HG03460 (cell line): ENCODE measurements around the gene TCEAL9.
"Not testable (repeated sequence)": the region's sequence is repeated elsewhere in the genome, so short reads cannot be mapped to it uniquely, and the experiment has no call there.

Source experiments
- ATAC-seq: cut with Tn5 transposase; IDR thresholded peaks from one replicate; pipeline ENCODE4 v1.9.1; 2021; ENCODE audit not compliant: unreplicated experiment

The TCEAL9 gene, protein sequence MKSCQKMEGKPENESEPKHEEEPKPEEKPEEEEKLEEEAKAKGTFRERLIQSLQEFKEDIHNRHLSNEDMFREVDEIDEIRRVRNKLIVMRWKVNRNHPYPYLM

DNA sequence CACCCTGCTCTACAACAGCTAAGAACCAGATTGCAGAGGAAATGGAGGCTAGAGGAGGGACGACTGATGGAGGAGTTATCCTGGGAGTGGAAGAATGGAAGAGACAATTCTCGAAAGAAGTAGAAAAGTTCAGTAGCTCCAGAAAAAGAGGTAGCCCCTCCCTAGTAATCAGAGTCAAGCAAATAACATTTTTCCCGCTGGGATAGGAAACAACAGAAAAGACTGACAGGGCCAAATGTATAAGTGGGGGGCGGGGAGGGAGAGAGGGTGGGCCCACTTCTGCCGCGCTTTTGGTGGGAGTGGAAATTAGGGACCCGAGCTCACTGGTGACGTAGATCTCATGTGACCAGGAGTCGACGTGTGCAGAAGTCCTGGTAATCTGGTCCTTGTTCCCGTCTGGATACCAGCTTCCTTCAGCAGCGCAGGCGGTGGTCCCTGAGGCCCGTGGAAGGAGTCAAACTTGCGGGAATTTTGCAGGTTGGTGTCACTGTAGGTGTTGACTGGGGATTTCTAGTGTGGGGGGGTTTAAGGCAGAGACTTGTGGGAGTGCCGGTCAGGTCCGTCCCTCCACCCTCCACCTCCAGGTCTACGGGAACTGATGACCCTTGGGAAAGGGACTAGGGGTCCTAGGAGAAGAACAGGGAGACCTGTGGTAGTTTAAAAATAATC is at the start of gene TCEAL9:
Gene TCEAL9 (plus strand): TSS at position 377 of the 669 bp plus-strand sequence. CDS start 1,179 bp downstream, outside the sequence.
- no peak for ATAC-seq

- no peak for ATAC-seq
Measured at GRCh38 chrX:103309860-103310554, 46.3 kb upstream of the TCEAL9 start.

GRCh38 chrX:103310555-103311398 is 45.5 kb upstream of the TCEAL9 start, which contains the start of gene BEX2:
Gene BEX2, minus strand, starts transcription at chrX:103310990. Its CDS starts 1,014 bp downstream, at chrX:103309976.
- ATAC-seq = peak; percentile 98

DNA sequence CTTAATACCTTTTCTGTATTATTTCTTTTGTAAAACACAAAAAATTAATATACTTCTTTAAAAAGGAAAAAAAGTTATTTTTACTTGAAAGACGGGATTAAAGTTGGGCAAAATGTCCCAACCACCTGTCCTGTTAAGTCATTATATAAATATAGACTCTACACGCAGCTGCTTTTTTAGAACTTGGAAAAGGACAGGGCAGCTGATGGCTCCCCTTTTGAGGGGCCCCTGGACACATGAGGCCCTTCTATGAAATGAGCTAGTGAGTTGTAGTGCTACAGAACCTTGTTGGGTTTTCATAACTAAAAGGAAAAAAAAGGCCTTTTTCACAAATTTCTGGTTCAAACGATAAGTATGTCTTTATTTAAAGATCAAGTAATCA is 44.9 kb upstream of the TCEAL9 start:
- no peak for ATAC-seq

DNA sequence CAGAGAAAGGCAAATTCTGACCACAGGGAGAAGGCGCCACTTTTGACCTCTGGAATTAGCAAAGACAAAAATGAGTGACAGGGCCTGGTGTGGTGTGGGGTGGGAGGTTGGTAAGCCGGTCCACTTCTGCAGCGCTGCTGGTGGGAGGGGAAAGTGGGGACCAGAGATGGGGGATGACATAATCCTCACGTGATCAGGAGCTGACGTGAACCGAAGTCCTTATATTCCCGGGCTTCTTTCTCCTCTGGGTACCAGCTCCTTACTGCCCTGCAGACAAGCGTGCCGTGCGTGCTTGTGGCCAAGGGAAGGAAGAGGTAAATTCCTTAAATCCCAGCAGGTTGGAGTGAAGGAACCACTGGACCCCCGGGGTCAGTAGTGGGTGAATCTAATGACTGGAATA is 26.3 kb upstream of the TCEAL9 start, which contains the start of gene TCEAL7:
Gene TCEAL7 (plus strand): TSS at position 249 of the 400 bp plus-strand sequence. CDS start 1,165 bp downstream, outside the sequence.
- no peak for ATAC-seq

DNA sequence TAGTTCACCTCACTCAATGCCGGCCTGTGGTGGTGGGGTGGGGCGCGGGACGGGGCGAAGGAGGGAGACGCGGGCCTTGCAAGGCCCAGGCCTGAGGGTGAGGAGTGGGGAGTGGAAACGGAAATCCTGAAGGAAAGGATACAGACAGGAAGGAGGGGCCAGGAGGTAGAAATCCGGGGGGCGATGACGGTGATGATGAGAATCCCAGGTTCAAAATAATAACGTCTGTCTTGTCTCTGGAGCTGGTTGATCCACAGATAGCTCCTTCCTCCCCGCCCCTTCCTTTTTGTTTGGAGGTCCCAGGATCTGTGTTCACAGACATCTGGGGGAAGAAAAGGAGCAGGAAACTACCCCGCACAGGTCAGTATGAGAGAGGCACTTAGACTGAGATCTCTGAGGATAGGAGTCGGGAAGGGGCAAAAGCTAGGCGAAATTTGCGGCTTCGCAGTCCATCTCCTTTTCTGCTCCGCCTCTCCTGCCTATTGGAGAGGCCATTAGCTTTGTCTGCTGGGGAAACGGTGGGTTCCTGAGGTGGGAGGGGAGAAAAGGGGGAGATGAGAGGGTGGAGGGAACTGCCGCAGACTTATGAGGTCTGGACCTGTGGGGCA is 25.5 kb upstream of the TCEAL9 start:
- ATAC-seq = no peak

DNA sequence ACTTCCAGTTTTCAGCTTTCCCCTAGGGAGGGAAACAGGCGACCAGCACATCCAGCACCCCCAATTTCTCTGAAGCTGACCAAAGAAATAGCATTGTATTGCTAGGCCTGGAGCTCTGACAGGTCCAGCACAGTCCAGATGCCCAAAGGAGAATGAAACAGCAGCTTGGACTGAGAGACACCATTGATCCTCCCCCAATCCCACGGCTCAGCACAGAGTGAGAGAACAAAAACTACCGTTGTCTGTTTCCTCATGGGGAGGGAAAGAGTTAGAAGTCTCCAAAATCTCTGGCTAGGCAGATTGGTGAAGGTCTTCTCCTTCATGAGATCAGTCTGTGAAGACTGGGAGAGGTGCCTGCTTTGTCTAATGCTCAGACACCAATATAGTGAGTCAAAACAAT is 17.6 kb upstream of the TCEAL9 start:
- no peak for ATAC-seq

GRCh38 chrX:103343105-103343504 is 13.2 kb upstream of the TCEAL9 start:
- ATAC-seq = peak; percentile 62

- ATAC-seq = no peak
Measured at GRCh38 chrX:103344606-103345005, 11.7 kb upstream of the TCEAL9 start.

GRCh38 chrX:103347682-103348397 is 8.5 kb upstream of the TCEAL9 start:
- ATAC-seq = no peak

DNA sequence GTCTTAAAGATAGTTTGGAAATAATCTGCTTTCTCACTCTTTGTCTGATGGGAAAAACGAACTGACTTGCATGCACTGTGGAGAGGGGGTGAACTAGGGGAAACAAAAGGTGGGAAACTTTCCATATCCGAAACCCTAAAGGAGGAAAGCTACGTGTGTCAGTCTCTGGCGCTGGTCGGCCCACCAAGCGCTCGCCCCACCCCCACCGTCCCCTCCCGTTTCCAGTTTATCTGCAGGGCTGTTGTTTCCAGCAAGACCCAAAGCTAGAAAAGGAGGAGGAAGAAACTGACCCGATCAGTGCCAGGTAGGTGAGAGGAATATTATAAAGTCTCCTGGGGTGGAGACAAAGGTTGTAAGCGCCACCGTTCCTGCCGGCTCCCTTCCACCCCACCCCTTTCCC is 552 bp downstream of the TCEAL9 start:
- ATAC-seq = no peak

DNA sequence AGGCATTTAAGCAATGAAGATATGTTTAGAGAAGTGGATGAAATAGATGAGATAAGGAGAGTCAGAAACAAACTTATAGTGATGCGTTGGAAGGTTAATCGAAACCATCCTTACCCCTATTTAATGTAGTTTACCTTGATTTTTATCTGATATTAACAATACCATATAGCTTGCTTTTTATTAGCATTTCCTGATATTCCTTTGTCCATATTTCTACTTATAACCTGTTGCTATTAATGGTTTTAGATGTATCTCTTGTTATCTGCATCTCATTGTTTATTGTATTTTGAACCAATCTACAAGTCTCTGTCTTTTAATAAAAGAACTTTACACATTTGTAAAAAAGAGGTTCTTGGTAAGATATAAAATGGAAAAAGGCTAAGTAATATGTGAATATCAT is 1.6 kb downstream of the TCEAL9 start:
- no peak for ATAC-seq

- not testable (repeated sequence) for ATAC-seq
Measured at GRCh38 chrX:103359605-103360004, 3.3 kb downstream of the TCEAL9 start.

GRCh38 chrX:103360092-103360491 is 3.8 kb downstream of the TCEAL9 start:
- ATAC-seq = no peak

DNA sequence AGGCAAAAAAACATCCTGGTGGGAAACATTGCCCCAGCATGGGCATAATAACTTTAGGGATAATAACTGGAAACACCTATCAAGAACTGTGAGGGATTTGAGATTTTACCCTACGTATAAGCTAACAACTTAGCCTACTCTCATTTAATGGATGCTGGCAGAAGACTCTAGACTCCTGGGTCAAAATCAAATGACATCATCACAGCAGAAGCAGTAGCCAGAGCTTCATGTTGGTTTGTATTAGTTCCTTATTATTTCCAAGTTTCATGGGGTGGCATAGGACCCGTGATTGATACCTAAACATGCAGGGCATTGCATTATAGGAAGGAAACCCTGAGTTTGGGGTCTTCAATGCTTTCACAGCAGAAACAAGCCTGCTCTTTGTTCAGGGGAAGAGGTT is 4.6 kb downstream of the TCEAL9 start:
- ATAC-seq = no peak

DNA sequence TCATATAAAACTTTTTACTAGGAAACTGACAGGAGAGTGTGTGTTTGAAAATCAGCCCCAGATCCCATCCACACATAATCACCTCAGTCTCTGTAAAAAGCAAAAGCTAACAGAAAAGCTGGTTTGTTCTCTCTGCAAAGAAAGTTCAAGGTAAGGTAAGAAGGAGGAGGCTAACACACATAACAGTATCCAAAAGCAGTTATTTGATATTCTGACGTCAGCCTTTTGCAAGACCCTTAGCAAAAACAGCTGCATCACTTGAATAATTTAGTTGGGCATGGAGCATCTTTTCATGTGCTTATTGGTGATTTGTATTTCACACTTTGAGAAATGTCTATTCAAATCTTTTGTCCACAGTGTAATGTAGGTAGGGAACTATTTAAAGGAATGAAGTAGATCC is 5.5 kb downstream of the TCEAL9 start:
- no peak for ATAC-seq

- ATAC-seq = no peak
Measured at GRCh38 chrX:103362474-103362873, 6.2 kb downstream of the TCEAL9 start.

GRCh38 chrX:103363046-103363445 is 6.7 kb downstream of the TCEAL9 start:
- no peak for ATAC-seq

- ATAC-seq = no peak
Measured at GRCh38 chrX:103367502-103367901, 11.2 kb downstream of the TCEAL9 start.

DNA sequence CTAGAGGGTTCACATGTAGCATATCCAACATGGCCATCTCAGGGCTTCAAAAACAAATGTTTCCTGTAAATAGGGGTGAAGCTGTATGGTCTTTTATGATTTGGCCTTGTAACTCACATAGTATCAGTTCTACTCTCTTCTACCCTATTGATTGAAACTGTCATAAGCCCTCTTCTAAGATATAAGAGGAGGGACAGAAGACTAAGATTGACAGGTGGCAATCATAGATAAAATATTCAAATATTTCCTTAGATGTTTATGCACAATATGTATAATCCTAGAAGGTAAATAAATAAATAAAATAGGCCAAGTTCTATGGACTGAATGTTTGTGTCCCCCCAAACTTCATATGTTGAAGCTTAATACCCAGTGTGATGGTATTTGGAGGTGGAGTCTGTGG is 13.2 kb downstream of the TCEAL9 start:
- no peak for ATAC-seq
